GM12878 (cell line): ENCODE data around the gene CSTPP1. TPM values are rescaled to one million over a fixed set of nuclear protein-coding genes. Genes with fewer than 3 reads are reported as not detected.

Experiments used
- ATAC-seq: fragments of 200-7000 bp; cut with Tn5 transposase; 3 replicates; pipeline ENCODE4 v1.9.1; 2020; ENCODE audit warnings: mild to moderate bottlenecking, moderate library complexity
- BruUV-seq: library from RNA; stranded (reverse); fragments of 400-500 nt; replicated peaks from 2 replicates; lab custom pipeline; 2021; lab: Mats Ljungman, UMichigan
- CTCF ChIA-PET: fragments of 300-600 bp; sonication (Branson Sonifier 250); formaldehyde crosslinking; extraction: SDS; loops from one replicate; lab custom pipeline; 2021; ENCODE audit warnings: inconsistent platforms; lab: Yijun Ruan, JAX
- POLR2A ChIA-PET: fragments of 350-600 bp; formaldehyde crosslinking; extraction: SDS; loops from one replicate; lab custom pipeline; 2021; ENCODE audit warnings: inconsistent platforms; lab: Charles Lee
- RAD21 ChIA-PET: fragments of 300-600 bp; sonication (Branson Sonifier 250); formaldehyde crosslinking; loops from one replicate; lab custom pipeline; 2023; ENCODE audit warnings: antibody characterized with exemption; ENCODE audit not compliant: unreplicated experiment; lab: Charles Lee
- SMC1A ChIA-PET: fragments of 300-600 bp; sonication (Branson Sonifier 250); formaldehyde crosslinking; loops from one replicate; lab custom pipeline; 2023; ENCODE audit not compliant: unreplicated experiment, uncharacterized antibody; lab: Charles Lee
- DNase-seq: peaks from one replicate; pipeline ENCODE4 v3.0.0-alpha.2; 2011; ENCODE audit warnings: low read depth, low spot score
- FAIRE-seq: peaks from 3 replicates; lab custom pipeline; 2011; peaks lifted over from hg19 to GRCh38; lab: Jason Lieb, UNC
- H2AFZ ChIP-seq: 2 replicates; pipeline ENCODE4 v1.6.0; 2011; ENCODE audit warnings: low read depth, low read length, control low read depth; ENCODE audit not compliant: control insufficient read depth
- H3K27ac ChIP-seq: 2 replicates; pipeline ENCODE4 v1.5.1; 2011; ENCODE audit warnings: control low read depth; ENCODE audit not compliant: control insufficient read depth, insufficient read depth
- H3K27me3 ChIP-seq, 2 experiments: replicated peaks in 1 of 2; 2 replicates each; pipeline versions ENCODE4 v1.6.0 to v1.6.1; 2011; ENCODE audit warnings: low read length in 1 of 2; ENCODE audit not compliant: control insufficient read depth in 2 of 2, insufficient read depth in 2 of 2
- H3K36me3 ChIP-seq, 2 experiments: 2 replicates each; pipeline ENCODE4 v1.5.1; 2011; ENCODE audit warnings: low read length in 1 of 2; ENCODE audit not compliant: control insufficient read depth in 2 of 2, insufficient read depth in 2 of 2
- H3K4me1 ChIP-seq: 2 replicates; pipeline ENCODE4 v1.6.1; 2011; ENCODE audit warnings: mild to moderate bottlenecking, low read length, moderate library complexity, mixed read lengths; ENCODE audit not compliant: control insufficient read depth, insufficient read depth
- H3K4me2 ChIP-seq: 2 replicates; pipeline ENCODE4 v1.6.0; 2011; ENCODE audit warnings: control low read depth; ENCODE audit not compliant: control insufficient read depth, insufficient read depth
- H3K4me3 ChIP-seq: fragments of 200-600 bp; sonication (generic); 2 replicates; pipeline ENCODE4 v1.5.1; 2016
- H3K79me2 ChIP-seq: 2 replicates; pipeline ENCODE4 v1.6.0; 2011; ENCODE audit warnings: low read length; ENCODE audit not compliant: control insufficient read depth, insufficient read depth
- H3K9ac ChIP-seq: 2 replicates; pipeline ENCODE4 v1.8.0; 2011; ENCODE audit warnings: low read length, control low read depth, mixed read lengths; ENCODE audit not compliant: control insufficient read depth, insufficient read depth
- H3K9me3 ChIP-seq: replicated peaks from 3 replicates; pipeline ENCODE4 v1.5.1; 2011; ENCODE audit warnings: mild to moderate bottlenecking, low read length; ENCODE audit not compliant: control insufficient read depth, insufficient read depth
- H4K20me1 ChIP-seq: 2 replicates; pipeline ENCODE4 v1.6.0; 2011; ENCODE audit not compliant: control insufficient read depth, insufficient read depth
- ASH2L ChIP-seq: fragments of 300-600, 200-600 bp; sonication (generic); IDR thresholded peaks from 2 replicates; pipeline ENCODE4 v1.6.1; 2017; ENCODE audit warnings: low read depth, mild to moderate bottlenecking, borderline replicate concordance
- BRCA1 ChIP-seq: IDR thresholded peaks from 2 replicates; pipeline ENCODE4 v1.6.1; 2011; ENCODE audit warnings: low read depth, low read length, improper control_type of control experiment
- CREB1 ChIP-seq: IDR thresholded peaks from 2 replicates; pipeline ENCODE4 v1.6.1; 2012; ENCODE audit warnings: low read depth, mild to moderate bottlenecking, inconsistent platforms
- HSF1 ChIP-seq: fragments of 150-350 bp; IDR thresholded peaks from 2 replicates; pipeline ENCODE4 v1.6.1; 2014; ENCODE audit warnings: mild to moderate bottlenecking, low read depth, low read length
- IKZF1 ChIP-seq: fragments of 450-650 bp; conservative IDR thresholded peaks from 2 replicates; pipeline ENCODE4 v1.6.1; 2017; ENCODE audit warnings: antibody characterized with exemption, mild to moderate bottlenecking
- IRF4 ChIP-seq: IDR thresholded peaks from 2 replicates; pipeline ENCODE4 v1.6.1; 2011; ENCODE audit warnings: low read depth, low read length
- MYB ChIP-seq: fragments of 150-350 bp; IDR thresholded peaks from 2 replicates; pipeline ENCODE4 v1.6.1; 2014; ENCODE audit warnings: mild to moderate bottlenecking, low read depth, low read length, borderline replicate concordance
- SUPT20H ChIP-seq: IDR thresholded peaks from 2 replicates; pipeline ENCODE4 v1.6.1; 2011; ENCODE audit warnings: low read depth, mild to moderate bottlenecking, low read length, moderate library complexity, borderline replicate concordance; ENCODE audit not compliant: control insufficient read depth
- ZNF24 ChIP-seq: fragments of 450-650 bp; IDR thresholded peaks from 2 replicates; pipeline ENCODE4 v1.6.1; 2017; ENCODE audit warnings: antibody characterized with exemption, mild to moderate bottlenecking
- ZNF274 ChIP-seq: IDR thresholded peaks from one replicate; pipeline ENCODE4 v1.8.0; 2011; ENCODE audit not compliant: insufficient read length, insufficient read depth
- WGBS: methylation state at CpG from one replicate; pipeline ENCODE4 v1.1.6; 2016; ENCODE audit warnings: low lambda C conversion rate; ENCODE audit not compliant: insufficient replicate concordance, insufficient coverage; ENCODE audit errors: missing lambda C conversion rate; 5-methylcytosine and 5-hydroxymethylcytosine counted together
- in situ Hi-C: fragments of 300-500 bp; cut with MboI; formaldehyde crosslinking; loops from 9 replicates; pipeline ENCODE4 v1.14.3; 2018; ENCODE audit warnings: mixed read lengths
- intact Hi-C: fragments of 100-400 bp; cut with micrococcal nuclease; formaldehyde crosslinking; loops from one replicate; pipeline ENCODE4 v1.14.2; 2022; ENCODE audit not compliant: unreplicated experiment
- polyA plus RNA-seq, 11 experiments: library from polyadenylated mRNA; depleted of rRNA in 4 of 11; unstranded in 6 of 11; stranded (reverse) in 5 of 11; fragments of >200 nt; fragmentation: Nextera tagmentation in 4 of 11; fragmentation: Illumina TruSeq in 1 of 11; extraction: Ambion mirVana in 4 of 11; extraction: Trizol in 1 of 11; gene quantifications; 1 replicate in 1 of 11; 2 replicates in 10 of 11; pipeline versions ENCODE4 v1.2.1 to v1.2.3, GENCODE V29; 2011 to 2016; ENCODE audit warnings: inconsistent platforms in 2 of 11, missing spikeins in 2 of 11, low read depth in 1 of 11
- total RNA-seq, 4 experiments: library from RNA; depleted of rRNA in 3 of 4; stranded (reverse); fragments of >200 nt in 3 of 4; fragmentation: Illumina TruSeq in 1 of 4; extraction: Trizol in 1 of 4; gene quantifications; 2 replicates each; pipeline versions ENCODE4 v1.2.1 to v1.2.3, GENCODE V29; 2013 to 2021
- TF ChIP-seq, protein P1 (sequence below): fragments of 450-650 bp; IDR thresholded peaks from 2 replicates; pipeline ENCODE4 v1.6.1; 2017; ENCODE audit warnings: mild to moderate bottlenecking

CSTPP1 gene
- total and polyA plus RNA-seq, 10 of the 15 experiments (the other 5 are each of a cell fraction or from before 2014, with no cell fraction given) = 7.1 to 23.4 (median 17.5) TPM

- intact Hi-C loops = no loop called here
- Histone ChIP-seq H3K27me3 (no peaks in the 10 kb centered on the region), H3K4me3 (no peak overlapping the region), H3K4me2 (no peak overlapping the region), H4K20me1 (no peaks in the 10 kb centered on the region), H3K27ac (no peak overlapping the region), H3K4me1 (no peaks in the 10 kb centered on the region), H2AFZ (no peak overlapping the region), H3K36me3 (no peaks in the 10 kb centered on the region), H3K79me2 (no peaks in the 10 kb centered on the region), H3K9ac (no peak overlapping the region), H3K9me3 (no peaks in the 10 kb centered on the region)
- in situ Hi-C loops = no loop called here
- no peak for ATAC-seq
- ChIA-PET POLR2A (no interaction called here), RAD21 (no interaction called here), CTCF (no interaction called here), SMC1A (no interaction called here)
- no TSS peak for BruUV-seq
- TF ChIP-seq CREB1 (no peak), ASH2L (no peak)
- no peak for DNase-seq
- WGBS = 71% methylated on average over 4 of the region's 4 CpGs
- FAIRE-seq = no peak
These were observed 211.7 kb downstream of the CSTPP1 start for GRCh38 chr11:47148270-47148669.

GRCh38 chr11:47148903-47149531, 212.5 kb downstream of the CSTPP1 start:
- RAD21 ChIA-PET = no interaction called here
- intact Hi-C loops (no loop called here), in situ Hi-C loops (no loop called here)
- Histone ChIP-seq H3K36me3 (no peaks in the 10 kb centered on the region), H3K9me3 (no peaks in the 10 kb centered on the region), H3K27me3 (no peaks in the 10 kb centered on the region), H3K4me3 (no peak overlapping the region), H3K79me2 (no peaks in the 10 kb centered on the region), H3K27ac (no peak overlapping the region), H3K9ac (no peak overlapping the region), H3K4me2 (no peak overlapping the region), H3K4me1 (no peaks in the 10 kb centered on the region), H4K20me1 (no peaks in the 10 kb centered on the region), H2AFZ (no peak overlapping the region)
- 81% methylated on average over 10 of the region's 10 CpGs for WGBS
- BruUV-seq = no TSS peak
- no peak for TF ChIP-seq HSF1
- TF ChIP-seq MYB = no peak
- TF ChIP-seq ZNF274 = no peak
- no peak for TF ChIP-seq IRF4
- TF ChIP-seq ZNF24 = no peak
- TF ChIP-seq, protein P1, sequence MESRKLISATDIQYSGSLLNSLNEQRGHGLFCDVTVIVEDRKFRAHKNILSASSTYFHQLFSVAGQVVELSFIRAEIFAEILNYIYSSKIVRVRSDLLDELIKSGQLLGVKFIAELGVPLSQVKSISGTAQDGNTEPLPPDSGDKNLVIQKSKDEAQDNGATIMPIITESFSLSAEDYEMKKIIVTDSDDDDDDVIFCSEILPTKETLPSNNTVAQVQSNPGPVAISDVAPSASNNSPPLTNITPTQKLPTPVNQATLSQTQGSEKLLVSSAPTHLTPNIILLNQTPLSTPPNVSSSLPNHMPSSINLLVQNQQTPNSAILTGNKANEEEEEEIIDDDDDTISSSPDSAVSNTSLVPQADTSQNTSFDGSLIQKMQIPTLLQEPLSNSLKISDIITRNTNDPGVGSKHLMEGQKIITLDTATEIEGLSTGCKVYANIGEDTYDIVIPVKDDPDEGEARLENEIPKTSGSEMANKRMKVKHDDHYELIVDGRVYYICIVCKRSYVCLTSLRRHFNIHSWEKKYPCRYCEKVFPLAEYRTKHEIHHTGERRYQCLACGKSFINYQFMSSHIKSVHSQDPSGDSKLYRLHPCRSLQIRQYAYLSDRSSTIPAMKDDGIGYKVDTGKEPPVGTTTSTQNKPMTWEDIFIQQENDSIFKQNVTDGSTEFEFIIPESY = no peak
- no peak for TF ChIP-seq BRCA1
- TF ChIP-seq IKZF1 = no peak
- no peak for TF ChIP-seq SUPT20H
- DNase-seq = no peak
- ATAC-seq = no peak
- SMC1A ChIA-PET = interaction anchor here (1.4 kb wide), 1 partner anchor 230 kb away, joined by 7 read pairs; no protein-coding TSS in a partner anchor
- FAIRE-seq = no peak
- POLR2A ChIA-PET = no interaction called here
- CTCF ChIA-PET = interaction anchor here (0.7 to 0.9 kb wide), 2 partner anchors 9 to 229 kb away, joined by 3 to 6 read pairs; no protein-coding TSS in a partner anchor
